Measurements from ENCODE around the gene SYNDIG1. TPM values are rescaled to one million over a fixed set of nuclear protein-coding genes. Genes with fewer than 3 reads are reported as not detected.

The SYNDIG1 gene
- total RNA-seq, 1 donor from 2014 or later: not detected

- no peaks in the 10 kb centered on the region for H3K36me3 Mint-ChIP-seq (ENCODE audit: low read depth)
- H3K27me3 Mint-ChIP-seq (ENCODE audit: insufficient read depth): no peaks in the 10 kb centered on the region
- H3K27ac Mint-ChIP-seq: no peak overlapping the region
- H3K9me3 Mint-ChIP-seq: no peaks in the 10 kb centered on the region
- no peak overlapping the region for H3K4me3 Mint-ChIP-seq
- intact Hi-C loops (cut with micrococcal nuclease): no loop called here
- H3K4me1 Mint-ChIP-seq (ENCODE audit: low read depth): no peaks in the 10 kb centered on the region
- no peak for DNase-seq (ENCODE audit: low spot score)
Measured at GRCh38 chr20:24660651-24661050, 191.2 kb downstream of the SYNDIG1 start.

GRCh38 chr20:24661255-24661654, 191.8 kb downstream of the SYNDIG1 start:
- intact Hi-C loops (cut with micrococcal nuclease): no loop called here

GRCh38 chr20:24662322-24662721, 192.9 kb downstream of the SYNDIG1 start:
- DNase-seq (ENCODE audit: low spot score): no peak
- H3K4me3 Mint-ChIP-seq: no peak overlapping the region
- H3K27me3 Mint-ChIP-seq (ENCODE audit: insufficient read depth): no peaks in the 10 kb centered on the region
- intact Hi-C loops (cut with micrococcal nuclease): no loop called here
- H3K4me1 Mint-ChIP-seq (ENCODE audit: low read depth): no peaks in the 10 kb centered on the region
- H3K9me3 Mint-ChIP-seq: no peaks in the 10 kb centered on the region
- no peaks in the 10 kb centered on the region for H3K36me3 Mint-ChIP-seq (ENCODE audit: low read depth)
- no peak overlapping the region for H3K27ac Mint-ChIP-seq

More at GRCh38 chr20:24661255-24661654, 191.8 kb downstream of the SYNDIG1 start:
- Mint-ChIP-seq H3K36me3 (ENCODE audit: low read depth) (no peaks in the 10 kb centered on the region), H3K27ac (no peak overlapping the region), H3K4me1 (ENCODE audit: low read depth) (no peaks in the 10 kb centered on the region), H3K27me3 (ENCODE audit: insufficient read depth) (no peaks in the 10 kb centered on the region), H3K9me3 (no peaks in the 10 kb centered on the region), H3K4me3 (no peak overlapping the region)
- DNase-seq (ENCODE audit: low spot score): no peak

GRCh38 chr20:24662752-24663365, 193.4 kb downstream of the SYNDIG1 start:
- Mint-ChIP-seq H3K4me3 (no peak overlapping the region), H3K4me1 (ENCODE audit: low read depth) (no peaks in the 10 kb centered on the region), H3K9me3 (no peaks in the 10 kb centered on the region), H3K36me3 (ENCODE audit: low read depth) (no peaks in the 10 kb centered on the region), H3K27me3 (ENCODE audit: insufficient read depth) (no peaks in the 10 kb centered on the region), H3K27ac (no peak overlapping the region)
- no peak for DNase-seq (ENCODE audit: low spot score)
- intact Hi-C loops (cut with micrococcal nuclease): no loop called here

GRCh38 chr20:24663496-24663895, 194.1 kb downstream of the SYNDIG1 start:
- no peaks in the 10 kb centered on the region for H3K27me3 Mint-ChIP-seq (ENCODE audit: insufficient read depth)
- intact Hi-C loops (cut with micrococcal nuclease): no loop called here
- H3K36me3 Mint-ChIP-seq (ENCODE audit: low read depth): no peaks in the 10 kb centered on the region
- H3K9me3 Mint-ChIP-seq: no peaks in the 10 kb centered on the region
- no peak overlapping the region for H3K27ac Mint-ChIP-seq
- no peak overlapping the region for H3K4me3 Mint-ChIP-seq
- no peak for DNase-seq (ENCODE audit: low spot score)
- no peaks in the 10 kb centered on the region for H3K4me1 Mint-ChIP-seq (ENCODE audit: low read depth)

GRCh38 chr20:24664266-24664986, 195.0 kb downstream of the SYNDIG1 start:
- Mint-ChIP-seq H3K4me3 (no peak overlapping the region), H3K4me1 (ENCODE audit: low read depth) (no peaks in the 10 kb centered on the region), H3K9me3 (no peaks in the 10 kb centered on the region), H3K36me3 (ENCODE audit: low read depth) (no peaks in the 10 kb centered on the region), H3K27me3 (ENCODE audit: insufficient read depth) (no peaks in the 10 kb centered on the region), H3K27ac (no peak overlapping the region)
- intact Hi-C loops (cut with micrococcal nuclease): no loop called here
- DNase-seq (ENCODE audit: low spot score): no peak

GRCh38 chr20:24665196-24665595, 195.8 kb downstream of the SYNDIG1 start:
- no peak overlapping the region for H3K27ac Mint-ChIP-seq
- no peaks in the 10 kb centered on the region for H3K4me1 Mint-ChIP-seq (ENCODE audit: low read depth)
- no peaks in the 10 kb centered on the region for H3K9me3 Mint-ChIP-seq
- intact Hi-C loops (cut with micrococcal nuclease): no loop called here
- no peaks in the 10 kb centered on the region for H3K36me3 Mint-ChIP-seq (ENCODE audit: low read depth)
- DNase-seq (ENCODE audit: low spot score): no peak
- H3K27me3 Mint-ChIP-seq (ENCODE audit: insufficient read depth): no peaks in the 10 kb centered on the region
- H3K4me3 Mint-ChIP-seq: no peak overlapping the region

- Mint-ChIP-seq H3K27me3 (ENCODE audit: insufficient read depth) (no peaks in the 10 kb centered on the region), H3K27ac (no peak overlapping the region), H3K4me3 (no peak overlapping the region), H3K9me3 (no peaks in the 10 kb centered on the region), H3K36me3 (ENCODE audit: low read depth) (no peaks in the 10 kb centered on the region), H3K4me1 (ENCODE audit: low read depth) (no peaks in the 10 kb centered on the region)
- no peak for DNase-seq (ENCODE audit: low spot score)
- intact Hi-C loops (cut with micrococcal nuclease): no loop called here
Measured at GRCh38 chr20:24665741-24666191, 196.3 kb downstream of the SYNDIG1 start.

GRCh38 chr20:24667689-24668383, 198.4 kb downstream of the SYNDIG1 start:
- no peak overlapping the region for H3K27ac Mint-ChIP-seq

GRCh38 chr20:24668384-24668702, 198.9 kb downstream of the SYNDIG1 start:
- H3K27ac Mint-ChIP-seq: no peak overlapping the region
- no peaks in the 10 kb centered on the region for H3K27me3 Mint-ChIP-seq (ENCODE audit: insufficient read depth)
- no peaks in the 10 kb centered on the region for H3K4me1 Mint-ChIP-seq (ENCODE audit: low read depth)
- no peak for DNase-seq (ENCODE audit: low spot score)
- intact Hi-C loops (cut with micrococcal nuclease): no loop called here
- no peak overlapping the region for H3K4me3 Mint-ChIP-seq
- H3K9me3 Mint-ChIP-seq: no peaks in the 10 kb centered on the region
- no peaks in the 10 kb centered on the region for H3K36me3 Mint-ChIP-seq (ENCODE audit: low read depth)

More at GRCh38 chr20:24667689-24668383, 198.4 kb downstream of the SYNDIG1 start:
- H3K4me1 Mint-ChIP-seq (ENCODE audit: low read depth): no peaks in the 10 kb centered on the region
- H3K9me3 Mint-ChIP-seq: no peaks in the 10 kb centered on the region
- no peak for DNase-seq (ENCODE audit: low spot score)
- no peak overlapping the region for H3K4me3 Mint-ChIP-seq
- H3K27me3 Mint-ChIP-seq (ENCODE audit: insufficient read depth): no peaks in the 10 kb centered on the region
- H3K36me3 Mint-ChIP-seq (ENCODE audit: low read depth): no peaks in the 10 kb centered on the region
- intact Hi-C loops (cut with micrococcal nuclease): no loop called here

GRCh38 chr20:24668791-24669190, 199.4 kb downstream of the SYNDIG1 start:
- no peak overlapping the region for H3K27ac Mint-ChIP-seq
- H3K36me3 Mint-ChIP-seq (ENCODE audit: low read depth): no peaks in the 10 kb centered on the region
- H3K4me3 Mint-ChIP-seq: no peak overlapping the region
- no peaks in the 10 kb centered on the region for H3K4me1 Mint-ChIP-seq (ENCODE audit: low read depth)
- intact Hi-C loops (cut with micrococcal nuclease): no loop called here
- no peak for DNase-seq (ENCODE audit: low spot score)
- H3K27me3 Mint-ChIP-seq (ENCODE audit: insufficient read depth): no peaks in the 10 kb centered on the region
- H3K9me3 Mint-ChIP-seq: no peaks in the 10 kb centered on the region

- intact Hi-C loops (cut with micrococcal nuclease): no loop called here
- Mint-ChIP-seq H3K4me3 (no peak overlapping the region), H3K36me3 (ENCODE audit: low read depth) (no peaks in the 10 kb centered on the region), H3K9me3 (no peaks in the 10 kb centered on the region), H3K27ac (no peak overlapping the region), H3K4me1 (ENCODE audit: low read depth) (no peaks in the 10 kb centered on the region), H3K27me3 (ENCODE audit: insufficient read depth) (no peaks in the 10 kb centered on the region)
- no peak for DNase-seq (ENCODE audit: low spot score)
Measured at GRCh38 chr20:24669701-24670100, 200.3 kb downstream of the SYNDIG1 start.

GRCh38 chr20:24670341-24670872, 201.0 kb downstream of the SYNDIG1 start:
- Mint-ChIP-seq H3K4me1 (ENCODE audit: low read depth) (no peaks in the 10 kb centered on the region), H3K4me3 (no peak overlapping the region), H3K27me3 (ENCODE audit: insufficient read depth) (no peaks in the 10 kb centered on the region), H3K27ac (no peak overlapping the region), H3K36me3 (ENCODE audit: low read depth) (no peaks in the 10 kb centered on the region), H3K9me3 (no peaks in the 10 kb centered on the region)
- intact Hi-C loops (cut with micrococcal nuclease): no loop called here
- no peak for DNase-seq (ENCODE audit: low spot score)

Measured in activated T-helper 1 cell treated with anti-CD3 and anti-CD28 coated beads, Interleukin-12 subunit alpha, Interleukin-12 subunit beta, Interleukin-2, Interleukin-4 antibody, amounts not matched to agents 30 ng/mL and 10 ng/mL and 1 ng/mL, durations not matched to agents 14 hours and 24 hours and 36 hours (primary cell).